NB4 (cell line): Measurements from ENCODE around the gene ITPK1.

Experiments
- CTCF ChIP-seq: IDR thresholded peaks from one replicate; pipeline ENCODE4 v1.5.1; 2012; ENCODE audit warnings: low read depth, low read length
- MYC ChIP-seq: IDR thresholded peaks from 2 replicates; pipeline ENCODE4 v1.6.1; 2011; ENCODE audit warnings: low read depth, low read length
- POLR2A ChIP-seq: IDR thresholded peaks from 2 replicates; pipeline ENCODE4 v1.6.1; 2011; ENCODE audit warnings: mild to moderate bottlenecking; ENCODE audit not compliant: insufficient read length; ENCODE audit errors: extremely low read depth

- TF ChIP-seq CTCF, result no peak
- TF ChIP-seq POLR2A, result no peak
- no peak for TF ChIP-seq MYC
These were observed 65.8 kb downstream of the ITPK1 start for GRCh38 chr14:93049867-93050331.
